ENCODE data around the gene LILRA5. TPM values are rescaled to one million over a fixed set of nuclear protein-coding genes. Genes with fewer than 3 reads are reported as not detected.
"Not testable (repeated sequence)": the region's sequence is repeated elsewhere in the genome, so short reads cannot be mapped to it uniquely, and the experiment has no call there.

LILRA5 gene
- total RNA-seq = not detected in 2 replicates

GRCh38 chr19:54312436-54313377 is at the start of gene LILRA5:
Gene LILRA5 (minus strand): TSS chr19:54313166. CDS start chr19:54313019, 147 bp downstream.
- no peak for TF ChIP-seq CTCF (conservative IDR thresholded peaks at IDR 0.05; ENCODE audit: low read depth, low read length)

DNA sequence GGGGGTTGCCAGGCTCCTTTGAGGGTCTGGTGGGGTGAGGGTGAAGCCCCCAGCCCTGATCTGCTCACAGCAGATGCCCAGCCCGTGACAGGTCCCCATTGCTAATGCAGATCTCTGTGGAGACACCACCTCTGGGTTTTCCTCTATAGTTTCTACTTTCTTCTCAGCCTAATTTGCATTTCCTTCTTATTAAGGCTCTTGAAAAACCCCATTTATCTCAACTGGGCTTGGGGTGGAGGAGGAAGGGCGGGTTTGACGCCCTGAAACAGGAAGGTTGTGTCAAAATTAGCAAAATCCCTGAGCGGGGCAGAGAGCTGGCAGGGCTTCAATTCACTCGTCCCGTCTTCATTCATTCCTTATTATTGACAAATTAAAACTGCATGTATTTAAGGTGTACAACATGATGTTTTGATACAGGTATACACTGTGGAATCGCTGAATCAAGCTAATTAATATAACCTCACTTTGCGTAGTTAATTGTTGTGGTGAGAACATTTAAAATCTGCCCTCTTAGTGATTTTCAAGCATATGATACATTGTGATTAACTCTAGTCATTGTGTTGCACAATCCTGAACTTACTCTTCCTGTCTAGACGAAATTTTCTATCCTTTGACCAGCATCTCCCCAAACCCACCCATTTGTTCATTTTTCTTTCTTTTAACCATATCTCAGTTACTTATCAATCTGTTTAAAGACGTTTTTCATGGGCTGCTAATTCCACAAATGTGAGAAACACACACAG is 48.9 kb upstream of the LILRA5 start:
- DNase-seq (ENCODE audit: low read depth); H3K4me3 ChIP-seq (ENCODE audit: low read depth, low read length): not testable (repeated sequence)

More at GRCh38 chr19:54312436-54313377, at the start of gene LILRA5:
- no peak for DNase-seq (ENCODE audit: low read depth)
- no peak within 1 kb of the TSS for H3K4me3 ChIP-seq (ENCODE audit: low read depth, low read length)

- DNase-seq (ENCODE audit: low read depth); H3K4me3 ChIP-seq (ENCODE audit: low read depth, low read length): not testable (repeated sequence)
Observed at GRCh38 chr19:54359149-54359820, 46.3 kb upstream of the LILRA5 start.

DNA sequence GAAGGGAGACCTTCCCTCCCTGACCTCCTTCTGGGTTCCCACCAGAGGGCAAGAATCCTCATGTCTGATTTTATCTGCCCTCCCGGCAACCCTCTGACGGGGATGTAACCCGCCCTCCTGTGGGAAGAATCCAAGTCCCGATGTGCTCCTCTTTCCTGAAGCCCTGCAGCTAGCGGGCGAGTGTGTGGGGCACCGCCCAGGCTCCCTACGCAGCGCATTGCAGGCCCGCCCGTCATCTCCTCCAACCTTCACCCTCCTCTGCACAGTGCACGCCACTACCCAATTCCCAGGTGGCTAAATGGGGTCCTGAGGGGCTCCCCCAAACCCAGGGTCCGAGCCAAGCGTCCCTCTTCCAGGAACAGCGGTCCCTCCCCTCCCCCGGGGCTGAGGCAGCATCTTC is 44.4 kb upstream of the LILRA5 start:
- no peak overlapping the region for H3K4me3 ChIP-seq (ENCODE audit: low read depth, low read length)
- no peak for DNase-seq (ENCODE audit: low read depth)
- TF ChIP-seq CTCF (conservative IDR thresholded peaks at IDR 0.05; ENCODE audit: low read depth, low read length) = no peak

DNA sequence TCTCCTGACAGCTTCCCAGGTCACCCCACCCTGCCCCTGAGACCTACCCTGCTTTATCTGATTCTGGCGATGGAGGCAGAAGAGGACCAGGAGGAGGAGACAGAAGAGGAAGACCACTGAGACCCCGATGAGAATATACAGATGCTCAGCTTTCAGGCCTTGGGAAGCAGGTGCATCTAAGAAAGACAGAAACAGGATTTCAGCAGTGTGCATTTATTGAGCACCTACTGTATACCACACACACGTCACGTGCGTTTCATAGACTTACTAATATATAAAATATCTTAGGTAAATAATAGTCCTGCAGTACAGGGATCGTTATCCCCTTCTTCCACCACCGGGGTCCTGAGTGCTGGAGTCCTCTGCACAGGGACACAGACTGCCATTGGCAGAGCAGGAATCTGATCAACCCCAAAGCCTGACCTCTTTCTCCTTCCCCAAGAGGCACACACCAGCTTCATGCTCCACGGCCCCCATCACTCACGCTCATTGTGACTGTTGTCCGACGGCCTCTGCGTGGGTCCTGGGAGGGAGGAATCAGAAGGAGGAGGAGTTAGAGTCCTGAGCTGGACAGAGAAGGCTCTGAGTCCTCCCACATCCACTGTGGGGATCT is 43.6 kb upstream of the LILRA5 start:
- no peak for TF ChIP-seq CTCF (conservative IDR thresholded peaks at IDR 0.05; ENCODE audit: low read depth, low read length)
- DNase-seq (ENCODE audit: low read depth) = no peak
- no peak overlapping the region for H3K4me3 ChIP-seq (ENCODE audit: low read depth, low read length)

- no peak for DNase-seq (ENCODE audit: low read depth)
- H3K4me3 ChIP-seq (ENCODE audit: low read depth, low read length) = no peak overlapping the region
- no peak for TF ChIP-seq CTCF (conservative IDR thresholded peaks at IDR 0.05; ENCODE audit: low read depth, low read length)
Observed at GRCh38 chr19:54355675-54356074, 42.7 kb upstream of the LILRA5 start.

GRCh38 chr19:54354761-54355160 is 41.8 kb upstream of the LILRA5 start:
- no peak for DNase-seq (ENCODE audit: low read depth)
- no peak for TF ChIP-seq CTCF (conservative IDR thresholded peaks at IDR 0.05; ENCODE audit: low read depth, low read length)
- H3K4me3 ChIP-seq (ENCODE audit: low read depth, low read length) = no peak overlapping the region
